HG03139 (cell line): ENCODE measurements around the gene CEP85.
A peak's percentile ranks its signal among the peaks of the same experiment; 100 is the strongest.
"Not testable (repeated sequence)": the region's sequence is repeated elsewhere in the genome, so short reads cannot be mapped to it uniquely, and the experiment has no call there.

Source experiments
- ATAC-seq: cut with Tn5 transposase; IDR thresholded peaks from one replicate; pipeline ENCODE4 v1.9.1; 2021; ENCODE audit not compliant: unreplicated experiment

The CEP85 gene

DNA sequence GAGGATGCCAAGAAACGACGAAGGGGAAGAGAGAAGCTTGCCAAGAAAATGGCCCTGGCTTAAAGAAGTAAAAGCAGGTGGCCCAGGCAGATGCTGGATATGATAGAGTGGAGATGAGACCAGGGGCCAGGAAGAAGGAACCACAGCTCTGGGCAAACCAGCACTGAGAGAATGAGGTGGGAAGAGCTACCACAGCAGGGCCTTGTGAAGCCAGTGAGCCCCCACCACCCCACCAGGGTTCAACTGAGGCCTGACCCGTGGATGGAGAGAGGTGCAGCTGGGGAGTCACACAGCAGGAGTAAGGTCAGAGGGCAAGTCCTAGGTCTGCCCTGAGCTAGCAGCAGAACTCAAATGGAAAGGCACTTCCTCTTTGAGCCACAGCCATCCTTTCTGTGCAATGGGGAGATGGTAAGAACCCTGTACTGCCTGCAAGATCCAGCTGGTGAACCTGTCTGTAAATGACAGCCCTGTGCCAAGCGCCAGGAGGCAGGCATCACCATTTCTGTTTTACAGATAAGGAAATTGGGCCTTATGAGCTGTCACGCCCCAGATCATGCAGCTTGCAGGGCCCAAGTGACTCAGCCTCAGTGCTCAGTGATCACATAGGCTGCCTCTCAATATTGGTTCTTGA is 54.4 kb downstream of the CEP85 start:
- no peak for ATAC-seq

GRCh38 chr1:26289158-26290059 is 55.4 kb downstream of the CEP85 start:
- no peak for ATAC-seq

- no peak for ATAC-seq
Measured at GRCh38 chr1:26290122-26290881, 56.3 kb downstream of the CEP85 start.

- no peak for ATAC-seq
Measured at GRCh38 chr1:26290882-26291261, 56.9 kb downstream of the CEP85 start.

- ATAC-seq = no peak
Measured at GRCh38 chr1:26291433-26291832, 57.4 kb downstream of the CEP85 start.

DNA sequence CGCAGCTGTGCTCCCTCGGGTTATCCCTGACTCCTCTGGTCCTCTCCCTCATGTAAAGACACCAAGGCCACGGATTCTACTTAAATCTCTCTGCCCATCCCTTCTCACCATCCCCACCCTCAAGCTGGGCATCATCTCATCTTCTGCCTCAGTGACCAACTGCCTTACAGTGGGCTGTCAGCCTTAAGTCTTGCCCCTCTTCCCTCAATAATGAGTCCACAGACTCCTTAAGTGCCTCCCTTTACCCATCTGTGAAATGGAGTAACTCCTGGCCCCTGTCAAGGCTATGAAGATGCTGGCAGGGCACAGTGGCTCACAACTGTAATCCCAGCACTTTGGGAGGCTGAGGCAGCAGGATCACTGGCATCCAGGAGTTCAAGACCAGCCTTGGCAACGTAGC is 57.9 kb downstream of the CEP85 start:
- ATAC-seq = no peak

DNA sequence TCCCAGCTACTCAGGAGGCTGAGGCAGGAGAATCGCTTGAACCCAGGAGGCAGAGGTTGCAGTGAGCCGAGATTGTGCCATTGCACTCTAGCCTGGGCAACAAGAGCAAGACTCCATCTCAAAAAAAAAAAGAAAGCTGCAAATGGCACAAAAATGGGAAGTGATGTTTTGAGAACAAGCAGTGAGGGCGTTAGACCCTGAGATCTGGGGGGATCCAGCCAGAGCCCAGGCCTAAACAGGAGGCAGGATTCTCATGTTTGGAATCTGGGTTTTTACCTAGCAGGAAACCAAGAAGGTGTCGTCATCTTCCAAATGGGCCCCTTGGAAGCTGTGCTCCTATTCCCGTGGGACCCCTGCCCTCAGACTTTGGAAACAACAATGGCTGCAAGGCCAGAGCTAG is 58.7 kb downstream of the CEP85 start:
- ATAC-seq = not testable (repeated sequence)

- no peak for ATAC-seq
Measured at GRCh38 chr1:26293911-26294463, 60.0 kb downstream of the CEP85 start.

DNA sequence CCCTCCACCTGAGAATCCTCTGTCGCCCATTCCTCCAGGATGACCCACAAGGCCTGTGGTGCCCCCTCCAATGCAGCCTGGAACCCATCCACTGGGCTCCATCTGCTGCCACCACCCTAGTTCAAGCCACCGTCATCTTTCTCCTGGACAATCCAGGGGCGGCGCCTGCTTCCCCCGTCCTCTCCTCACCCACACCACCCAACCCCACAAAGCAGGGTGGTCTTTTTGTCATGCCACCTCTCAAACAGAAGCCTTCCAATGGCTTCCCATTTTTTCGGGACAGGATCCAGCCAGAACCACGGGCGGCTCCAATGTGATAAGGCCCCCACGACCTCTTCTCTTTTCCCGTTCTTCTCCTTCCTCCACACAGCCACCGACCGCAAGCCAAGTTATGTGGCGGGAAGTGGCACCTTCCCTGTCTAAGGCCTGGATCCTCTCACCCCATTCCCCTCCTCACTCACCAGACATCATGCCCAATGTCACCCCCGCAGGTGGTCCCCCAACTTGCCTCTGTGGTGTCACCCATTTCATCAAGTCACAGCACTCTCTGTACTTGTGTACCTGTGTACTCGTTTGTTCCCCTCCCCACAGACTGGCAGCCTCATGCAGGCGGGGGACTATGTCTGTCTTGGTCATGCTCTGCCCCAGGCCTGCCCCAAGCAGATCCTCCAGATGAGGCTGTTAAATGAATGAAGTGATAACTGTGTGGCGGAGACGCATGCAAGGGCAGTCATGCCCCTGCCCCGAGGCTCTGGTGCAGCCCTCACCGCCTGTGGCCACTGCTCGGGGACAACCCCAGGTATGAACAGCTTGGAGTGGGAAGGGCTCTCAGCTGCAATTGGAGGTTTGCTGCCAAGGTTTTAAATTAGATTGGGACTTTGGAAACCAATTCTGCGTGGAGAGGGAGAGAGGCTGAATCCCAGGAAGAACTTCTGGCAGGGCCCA is 61.5 kb downstream of the CEP85 start:
- no peak for ATAC-seq

- ATAC-seq = no peak
Measured at GRCh38 chr1:26296340-26297056, 62.5 kb downstream of the CEP85 start.

DNA sequence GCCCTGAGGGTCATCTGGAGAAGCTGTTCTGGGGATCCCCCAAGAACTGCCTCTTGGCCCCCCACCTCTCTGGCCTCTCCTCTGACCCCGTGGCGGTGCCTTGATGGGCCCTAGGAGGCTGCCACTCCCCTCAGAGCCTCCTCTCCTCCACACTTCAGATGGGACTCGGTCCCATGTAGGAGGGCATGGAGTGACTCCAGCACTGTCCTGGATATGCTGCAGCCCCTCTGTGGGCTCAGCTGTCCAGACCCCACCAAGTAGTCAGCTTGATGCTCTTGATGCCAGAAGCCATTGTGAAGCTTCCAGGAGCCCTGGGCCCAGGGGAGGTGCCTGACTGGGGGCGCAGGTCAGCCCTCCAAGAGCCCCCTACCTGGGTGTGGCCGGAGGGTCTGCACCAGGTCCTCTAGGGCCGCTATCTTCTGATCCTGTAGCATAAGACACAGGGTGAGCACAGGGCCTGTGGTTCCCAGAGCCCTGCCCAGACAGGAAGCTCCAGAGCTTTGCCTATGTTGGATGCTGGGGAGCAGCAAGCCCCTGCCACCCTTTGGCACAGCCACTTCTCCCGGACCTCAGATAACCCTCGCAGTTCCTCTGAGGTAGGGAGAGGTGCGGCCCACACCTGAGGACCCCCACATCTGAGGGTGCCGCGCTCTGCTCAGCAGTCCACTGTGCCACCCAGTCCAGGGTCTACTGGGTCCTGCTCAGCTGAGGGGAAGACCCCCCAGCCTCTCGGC is 63.2 kb downstream of the CEP85 start:
- no peak for ATAC-seq

DNA sequence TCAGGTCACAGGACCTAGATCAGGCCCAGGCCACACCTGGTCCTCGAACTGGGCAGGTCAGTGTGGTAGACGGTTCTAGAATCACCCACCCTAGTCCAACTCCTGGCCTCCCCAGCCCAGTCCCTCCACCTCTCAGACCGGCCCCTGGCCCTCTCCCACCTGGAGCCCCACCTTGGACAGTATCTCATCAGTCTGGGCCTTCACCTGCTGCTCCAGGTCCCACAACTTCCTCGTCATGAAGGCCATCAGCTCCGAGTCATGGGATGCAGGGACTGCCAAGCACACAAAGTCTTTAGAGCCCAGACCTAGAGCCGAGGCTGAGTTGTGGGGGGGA is 63.8 kb downstream of the CEP85 start:
- ATAC-seq = no peak

DNA sequence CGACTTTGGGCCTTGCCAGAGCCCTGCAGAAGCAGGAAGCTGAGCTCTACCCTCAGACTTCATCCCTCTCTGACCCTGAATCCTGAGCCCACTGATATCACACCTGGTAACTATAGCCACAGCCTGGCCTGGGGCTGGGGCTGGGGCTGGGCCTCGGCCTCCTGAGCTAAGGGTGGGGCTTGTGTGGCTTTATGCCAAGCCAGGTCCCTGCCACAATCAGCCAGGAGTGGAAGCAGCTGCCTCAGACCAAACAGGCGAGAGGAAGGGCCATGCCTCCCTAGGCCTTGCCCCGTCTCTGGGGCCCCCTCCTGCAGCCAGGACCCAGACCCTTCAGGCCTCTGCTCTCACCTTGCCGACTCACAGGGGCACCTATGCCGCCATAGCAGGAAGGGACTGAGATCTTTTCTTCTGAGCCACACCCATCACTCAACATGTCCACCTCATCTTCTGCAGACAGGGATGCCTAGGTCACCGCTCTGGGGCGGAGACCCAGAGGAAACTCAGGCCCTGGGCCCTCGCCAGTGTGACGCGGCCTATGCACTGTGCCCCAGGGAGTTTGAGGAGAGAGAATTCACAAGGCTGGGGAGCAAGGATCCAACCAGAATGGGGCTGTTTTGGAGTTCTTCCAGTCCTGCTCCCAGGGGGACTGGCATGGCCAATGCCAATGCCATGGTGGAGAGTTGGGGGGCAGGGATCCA is 66.7 kb downstream of the CEP85 start:
- no peak for ATAC-seq

GRCh38 chr1:26302733-26303405 is 68.9 kb downstream of the CEP85 start:
- no peak for ATAC-seq

DNA sequence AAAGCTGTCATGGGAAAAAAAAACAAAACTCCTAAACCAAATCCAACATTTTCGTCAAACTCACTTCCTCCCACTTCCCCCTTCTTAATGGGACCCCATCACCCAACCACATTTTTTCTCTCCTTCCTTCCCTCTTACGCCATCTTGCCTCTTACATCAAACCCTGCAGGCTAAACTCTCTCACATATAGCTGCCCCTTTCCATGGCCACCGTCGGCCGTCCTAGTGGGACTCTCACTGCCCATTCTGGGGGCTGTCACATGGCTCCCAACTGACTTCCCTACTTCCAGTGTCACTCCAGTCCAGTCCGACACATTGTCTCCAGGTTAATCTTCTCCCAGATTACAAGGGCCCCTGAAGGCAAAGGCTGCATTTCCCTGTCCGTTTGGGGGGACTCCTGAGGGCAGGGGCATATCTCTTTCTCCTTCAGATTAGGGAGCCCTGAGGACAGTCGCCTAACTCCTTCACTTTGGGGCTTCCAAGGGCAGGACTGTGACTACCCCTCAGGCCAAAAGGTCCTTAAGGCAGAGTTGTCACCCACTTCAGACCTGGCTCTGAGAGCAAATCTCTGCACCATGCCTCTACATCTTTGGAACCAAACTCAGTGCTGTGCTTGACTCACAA is 71.8 kb downstream of the CEP85 start:
- ATAC-seq = no peak

DNA sequence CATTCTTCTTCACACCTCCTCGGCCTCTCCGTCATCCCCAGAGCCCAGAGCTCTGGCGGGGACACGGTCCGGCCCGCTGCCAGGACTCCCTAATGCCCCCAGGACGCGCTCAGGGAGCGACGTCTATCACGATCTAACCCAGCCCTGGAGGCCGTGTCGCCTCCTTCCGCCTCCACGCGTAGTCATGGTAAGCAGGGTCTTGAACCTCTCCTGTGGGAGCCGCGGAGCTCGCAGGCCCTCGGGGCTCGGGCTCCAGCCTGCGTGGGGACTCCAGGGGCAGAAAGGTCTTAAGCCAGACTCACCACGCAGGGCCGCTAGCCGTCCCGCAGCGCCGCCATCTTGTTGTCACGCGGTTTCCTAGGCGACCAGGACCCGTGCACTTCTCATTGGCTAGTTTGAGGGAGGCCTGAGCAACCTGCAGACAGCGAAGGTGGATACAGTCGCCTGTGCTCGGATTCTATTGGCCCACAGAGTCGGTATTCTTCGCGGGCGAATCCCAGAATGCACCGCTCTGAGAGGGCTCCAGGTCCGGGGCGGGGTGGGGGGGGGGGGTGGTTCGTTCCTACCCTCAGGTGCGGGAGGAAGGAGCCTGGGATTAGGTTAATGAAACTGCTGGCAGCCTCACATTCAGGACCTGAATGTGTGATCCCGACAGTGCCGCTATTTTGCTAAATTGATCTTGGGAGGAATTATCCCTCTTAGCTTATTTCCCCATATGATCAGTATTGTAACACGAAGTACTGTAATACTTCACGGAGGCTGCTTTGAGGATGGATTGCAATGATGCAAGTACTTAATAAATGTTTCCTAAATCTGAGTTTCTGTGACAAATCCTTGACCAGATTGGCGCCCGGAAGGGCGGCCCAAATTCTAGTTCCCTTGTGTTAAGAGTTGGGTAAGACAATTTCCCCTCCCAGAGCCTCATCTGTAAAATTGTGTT is 72.6 kb downstream of the CEP85 start, which contains the start of gene UBXN11:
Gene UBXN11, minus strand, starts transcription at position 347 of the 940 bp plus-strand sequence. CDS start 3,753 bp downstream, outside the sequence.
- ATAC-seq = peak; percentile 95
